Measurements from ENCODE around the gene LIPI.

LIPI gene

GRCh38 chr21:14086553-14086952, 124.2 kb downstream of the LIPI start:
- DNase-seq (ENCODE audit: low read depth), result no peak
- no peak for TF ChIP-seq CTCF (IDR thresholded peaks at IDR 0.05; ENCODE audit: insufficient read depth, low read depth, low read length, missing control alignments)
- H3K4me3 ChIP-seq (ENCODE audit: low read length), result no peak overlapping the region

- TF ChIP-seq CTCF (IDR thresholded peaks at IDR 0.05; ENCODE audit: insufficient read depth, low read depth, low read length, missing control alignments), result no peak
- no peak overlapping the region for H3K4me3 ChIP-seq (ENCODE audit: low read length)
- DNase-seq (ENCODE audit: low read depth), result no peak
Observed at GRCh38 chr21:14084701-14085100, 126.1 kb downstream of the LIPI start.

- no peak for TF ChIP-seq CTCF (IDR thresholded peaks at IDR 0.05; ENCODE audit: insufficient read depth, low read depth, low read length, missing control alignments)
- no peak for DNase-seq (ENCODE audit: low read depth)
- no peak overlapping the region for H3K4me3 ChIP-seq (ENCODE audit: low read length)
Observed at GRCh38 chr21:14084068-14084501, 126.7 kb downstream of the LIPI start.

GRCh38 chr21:14080764-14081096, 130.0 kb downstream of the LIPI start:
- TF ChIP-seq CTCF (IDR thresholded peaks at IDR 0.05; ENCODE audit: insufficient read depth, low read depth, low read length, missing control alignments), result no peak
- H3K4me3 ChIP-seq (ENCODE audit: low read length), result no peak overlapping the region
- DNase-seq (ENCODE audit: low read depth), result no peak

- no peak for DNase-seq (ENCODE audit: low read depth)
- no peak overlapping the region for H3K4me3 ChIP-seq (ENCODE audit: low read length)
- no peak for TF ChIP-seq CTCF (IDR thresholded peaks at IDR 0.05; ENCODE audit: insufficient read depth, low read depth, low read length, missing control alignments)
Observed at GRCh38 chr21:14080040-14080763, 130.6 kb downstream of the LIPI start.

GRCh38 chr21:14078746-14079375, 131.9 kb downstream of the LIPI start:
- H3K4me3 ChIP-seq (ENCODE audit: low read length), result no peak overlapping the region
- TF ChIP-seq CTCF (IDR thresholded peaks at IDR 0.05; ENCODE audit: insufficient read depth, low read depth, low read length, missing control alignments), result no peak
- DNase-seq (ENCODE audit: low read depth), result no peak
